ENCODE data around the gene CALHM2. TPM values are rescaled to one million over a fixed set of nuclear protein-coding genes. Genes with fewer than 3 reads are reported as not detected.

Gene CALHM2
- total and polyA plus RNA-seq, 2 of the 13 experiments (the other 11 are each of a cell fraction or from before 2014, with no cell fraction given), result 0.15 TPM; not detected in 1

- FAIRE-seq, result no peak
Measured at GRCh38 chr10:103501186-103501585, 49.0 kb upstream of the CALHM2 start.

More at GRCh38 chr10:103501186-103501585, 49.0 kb upstream of the CALHM2 start:
- H3K4me2 ChIP-seq (ENCODE audit: low read depth, low read length), result no peak overlapping the region
- ATAC-seq (no peak), DNase-seq (ENCODE audit: low spot score) (no peak)
- WGBS (ENCODE audit: low lambda C conversion rate), result 36% methylated on average over 3 of the region's 3 CpGs
- H3K27me3 ChIP-seq (ENCODE audit: control insufficient read depth in 1 of 2, insufficient read depth in 2 of 2, low read length in 2 of 2), result peaks cover 2 to 63% of the 10 kb centered on the region in 2 experiments; a peak in 3 of 5 replicates
- TF ChIP-seq ZNF543 (CRISPR knock-in tag; IDR thresholded peaks at IDR 0.05) (no peak), ZFYVE20 (CRISPR knock-in tag; IDR thresholded peaks at IDR 0.05; ENCODE audit: borderline replicate concordance, low read depth) (no peak), ZBTB20 (CRISPR knock-in tag; IDR thresholded peaks at IDR 0.05; ENCODE audit: borderline replicate concordance, low read depth) (no peak), MIXL1 (CRISPR knock-in tag; IDR thresholded peaks at IDR 0.05) (no peak), ZNF563 (CRISPR knock-in tag; IDR thresholded peaks at IDR 0.05) (no peak), DNMT3B (CRISPR knock-in tag; conservative IDR thresholded peaks at IDR 0.05) (no peak), ZNF674 (CRISPR knock-in tag; IDR thresholded peaks at IDR 0.05; ENCODE audit: low read depth) (no peak), NBN (conservative IDR thresholded peaks at IDR 0.05) (no peak), ZHX2 (IDR thresholded peaks at IDR 0.05; ENCODE audit: low read depth) (no peak), ZHX2 (CRISPR knock-in tag; IDR thresholded peaks at IDR 0.05; ENCODE audit: borderline replicate concordance) (no peak), KLF12 (CRISPR knock-in tag; IDR thresholded peaks at IDR 0.05; ENCODE audit: borderline replicate concordance) (no peak), ZBTB44 (CRISPR knock-in tag; IDR thresholded peaks at IDR 0.05) (no peak), SUZ12 (IDR thresholded peaks at IDR 0.05; ENCODE audit: low read depth, low read length) (no peak), GLI4 (CRISPR knock-in tag; IDR thresholded peaks at IDR 0.05; ENCODE audit: borderline replicate concordance) (no peak), PREB (CRISPR knock-in tag; IDR thresholded peaks at IDR 0.05) (no peak), ZNF879 (CRISPR knock-in tag; IDR thresholded peaks at IDR 0.05) (no peak), KDM3A (CRISPR knock-in tag; IDR thresholded peaks at IDR 0.05; ENCODE audit: low read depth) (no peak), MED8 (CRISPR knock-in tag; IDR thresholded peaks at IDR 0.05; ENCODE audit: insufficient replicate concordance) (no peak), SNAPC2 (CRISPR knock-in tag; IDR thresholded peaks at IDR 0.05) (no peak)
- in situ Hi-C loops (cut with HindIII; ENCODE audit: extremely low pct_ligation_motif_present, low pct_unique_long_range_greater_than_20kb) (no loop called here), intact Hi-C loops (cut with micrococcal nuclease; ENCODE audit: unreplicated experiment) (no loop called here)
- H3K4me1 ChIP-seq (ENCODE audit: insufficient read depth, low read length), result peaks cover 12% of the 10 kb centered on the region
- no TSS peak for BruUV-seq (replicated peaks)
- H3K27ac ChIP-seq (ENCODE audit: extremely low read length, insufficient read depth, low read length), result no peak overlapping the region
- H3K79me2 ChIP-seq (ENCODE audit: insufficient read depth, low read length), result no peaks in the 10 kb centered on the region
- POLR2A ChIA-PET, result no interaction called here
- H3K4me3 ChIP-seq (replicated peaks in 1 of 3; ENCODE audit: insufficient read depth in 1 of 3, low read depth in 2 of 3, low read length in 3 of 3), result no peak overlapping the region
- H4K20me1 ChIP-seq (ENCODE audit: insufficient read depth, low read length), result no peaks in the 10 kb centered on the region
- H2AFZ ChIP-seq (ENCODE audit: low read length), result no peak overlapping the region
- H3K36me3 ChIP-seq (replicated peaks in 1 of 2; ENCODE audit: control insufficient read depth in 1 of 2, insufficient read depth in 2 of 2, low read length in 2 of 2), result no peaks in the 10 kb centered on the region
- CTCF ChIA-PET (ENCODE audit: low intra/inter-chr PET ratio, low total read pairs), result no interaction called here
- H3K9ac ChIP-seq (ENCODE audit: insufficient read depth, low read depth, low read length), result no peak overlapping the region
- H3K9me3 ChIP-seq (ENCODE audit: low read length), result no peaks in the 10 kb centered on the region
